Stimulated activated CD8-positive, alpha-beta memory T cell treated with anti-CD3 and anti-CD28 coated beads, Interleukin-2, amount 100 ng/mL, for 48 hours (primary cell): ENCODE data around the gene CCNY.
"Not testable (repeated sequence)": the region's sequence is repeated elsewhere in the genome, so short reads cannot be mapped to it uniquely, and the experiment has no call there.

ENCODE experiments used
- DNase-seq, 2 donors: peaks; one replicate each; pipeline ENCODE4 v3.0.0-alpha.2; 2020; ENCODE audit warnings: low read depth in 2 of 2

The CCNY gene

DNA sequence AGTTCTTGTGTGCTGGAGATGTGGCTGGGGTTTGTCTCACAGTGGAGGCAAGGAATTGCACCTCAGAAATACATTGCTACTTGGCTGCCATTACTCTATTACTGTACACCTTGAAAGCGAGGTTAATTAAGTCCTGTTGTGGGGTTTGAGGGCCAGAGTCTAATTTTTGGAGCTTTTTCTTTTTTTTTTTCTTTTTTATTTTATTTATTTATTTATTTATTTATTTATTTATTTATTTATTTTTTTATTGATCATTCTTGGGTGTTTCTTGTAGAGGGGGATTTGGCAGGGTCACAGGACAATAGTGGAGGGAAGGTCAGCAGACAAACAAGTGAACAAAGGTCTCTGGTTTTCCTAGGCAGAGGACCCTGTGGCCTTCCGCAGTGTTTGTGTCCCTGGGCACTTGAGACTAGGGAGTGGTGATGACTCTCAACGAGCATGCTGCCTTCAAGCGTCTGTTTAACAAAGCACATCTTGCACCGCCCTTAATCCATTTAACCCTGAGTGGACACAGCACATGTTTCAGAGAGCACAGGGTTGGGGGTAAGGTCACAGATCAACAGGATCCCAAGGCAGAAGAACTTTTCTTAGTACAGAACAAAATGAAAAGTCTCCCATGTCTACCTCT lies 69.8 kb downstream of the CCNY start:
- DNase-seq = not testable (repeated sequence)

DNA sequence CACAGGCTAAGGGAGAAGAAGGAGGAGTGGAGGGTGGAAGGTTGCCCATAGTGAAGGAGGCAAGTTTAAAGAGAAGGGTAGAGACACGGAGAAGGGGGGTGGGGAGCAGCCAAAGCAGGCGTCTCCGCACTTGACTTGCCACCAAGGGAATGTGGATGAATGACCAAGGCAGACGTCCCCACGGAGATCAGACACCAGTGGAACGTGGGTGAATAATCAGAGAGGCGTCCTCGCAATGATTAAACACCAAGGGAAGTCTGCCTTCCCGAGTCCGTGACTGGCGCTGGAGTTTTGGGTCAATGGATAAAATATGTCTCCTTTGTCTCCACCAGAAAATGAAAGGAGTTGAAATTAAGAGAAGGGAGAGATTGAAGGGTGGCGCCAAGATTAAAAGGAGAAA lies 71.4 kb downstream of the CCNY start:
- DNase-seq = not testable (repeated sequence)

DNA sequence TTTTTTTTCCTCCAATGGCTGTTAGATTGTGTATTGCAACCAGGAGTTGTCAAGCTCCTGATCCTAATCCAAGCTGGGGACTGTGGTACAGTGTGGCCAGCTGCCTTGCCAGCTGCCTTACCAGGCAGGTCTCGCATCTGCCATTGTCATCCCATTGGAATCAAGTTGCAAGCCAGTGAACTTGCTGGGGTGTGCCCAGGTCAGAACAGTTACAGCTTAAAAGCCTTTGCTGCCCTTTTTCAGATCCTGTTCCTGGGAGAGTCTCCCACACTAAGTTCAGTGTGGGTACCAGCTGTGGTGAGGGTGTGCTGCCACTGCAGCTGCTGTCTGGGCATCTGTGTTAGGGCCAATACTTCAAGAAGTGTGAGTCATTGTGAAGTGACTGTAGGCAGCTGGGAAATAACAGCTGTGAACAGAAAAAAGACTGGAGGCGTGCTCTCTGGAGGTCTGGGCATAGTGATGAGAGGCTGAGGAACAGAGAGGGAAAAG lies 72.8 kb downstream of the CCNY start:
- DNase-seq = no peak

DNA sequence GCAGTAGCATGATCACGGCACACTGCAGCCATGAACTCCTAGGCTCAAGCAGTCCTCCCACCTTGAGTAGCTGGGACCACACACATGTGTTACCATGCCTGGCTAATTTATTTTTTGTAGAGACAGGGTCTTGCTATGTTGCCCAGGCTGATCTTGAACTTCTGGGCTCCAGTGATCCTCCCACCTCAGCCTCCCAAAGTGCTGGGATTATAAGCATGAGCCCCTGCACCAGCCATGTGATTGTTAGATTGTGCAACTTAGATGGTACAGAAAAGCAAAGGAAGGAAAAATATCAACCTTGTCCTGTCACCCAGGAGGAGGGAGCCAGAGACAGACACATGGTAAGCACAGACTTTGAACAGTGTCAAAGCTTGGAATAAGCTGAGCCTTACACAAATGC lies 73.5 kb downstream of the CCNY start:
- no peak for DNase-seq

DNA sequence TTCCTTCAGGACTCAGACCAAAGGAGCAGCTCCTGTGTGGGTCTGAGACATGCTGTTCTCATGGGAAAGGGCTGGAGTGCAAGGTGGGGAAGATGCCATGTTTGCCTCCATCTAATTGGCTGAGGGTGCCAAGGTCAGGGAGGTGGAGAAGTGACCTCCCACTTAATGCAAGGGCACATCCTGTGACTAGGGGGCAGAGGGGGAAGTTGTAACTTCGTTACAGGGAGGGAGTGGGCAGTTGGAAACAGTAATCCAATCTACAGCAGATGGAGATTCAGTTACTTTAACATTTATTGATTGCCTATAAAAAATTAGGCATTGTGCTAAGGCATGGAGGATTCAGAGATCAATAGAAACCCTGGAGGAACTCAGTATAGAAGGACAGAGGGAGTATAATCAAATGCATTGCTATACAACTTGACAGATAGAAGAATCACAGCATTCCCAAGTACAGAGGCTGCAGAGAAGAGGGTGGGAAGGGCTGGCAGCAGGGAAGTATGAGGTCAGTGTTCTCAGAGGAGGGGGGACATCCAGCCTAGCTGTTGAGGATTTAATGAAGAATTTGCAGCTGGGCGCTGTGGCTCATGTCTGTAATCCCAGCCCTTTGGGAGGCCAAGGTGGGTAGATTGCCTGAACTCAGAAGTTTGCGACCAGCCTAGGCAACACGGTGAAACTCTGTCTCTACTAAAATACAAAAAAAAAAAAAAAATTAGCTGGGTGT lies 75.9 kb downstream of the CCNY start:
- no peak for DNase-seq

DNA sequence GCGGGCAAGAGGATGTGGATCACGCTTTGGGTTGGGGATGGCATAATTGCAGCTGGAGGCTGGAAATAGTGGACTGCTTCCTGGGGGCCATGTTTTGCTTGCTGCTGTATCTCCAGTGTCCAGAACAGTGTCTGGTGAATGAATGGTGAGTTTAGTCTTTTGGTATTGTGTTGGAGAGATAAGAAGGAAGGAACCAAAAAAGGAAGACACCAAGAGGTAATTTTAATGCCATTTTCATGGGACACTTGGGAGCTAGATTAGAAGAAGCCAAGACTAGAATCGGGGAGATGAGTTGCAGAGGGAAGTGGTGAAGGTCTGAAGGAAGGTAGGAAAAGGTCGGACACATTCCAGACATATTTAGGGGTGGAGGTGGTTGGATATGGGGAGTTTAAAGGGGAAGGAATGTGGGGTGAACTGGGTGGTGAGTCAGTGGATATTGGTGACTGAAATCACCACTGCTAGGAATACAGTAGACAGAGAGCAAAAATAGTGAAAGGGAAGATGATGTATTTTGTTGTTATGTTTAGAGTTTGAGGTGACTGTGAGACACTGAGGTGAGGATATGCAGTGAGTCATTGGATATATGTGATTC lies 76.7 kb downstream of the CCNY start:
- DNase-seq = no peak

DNA sequence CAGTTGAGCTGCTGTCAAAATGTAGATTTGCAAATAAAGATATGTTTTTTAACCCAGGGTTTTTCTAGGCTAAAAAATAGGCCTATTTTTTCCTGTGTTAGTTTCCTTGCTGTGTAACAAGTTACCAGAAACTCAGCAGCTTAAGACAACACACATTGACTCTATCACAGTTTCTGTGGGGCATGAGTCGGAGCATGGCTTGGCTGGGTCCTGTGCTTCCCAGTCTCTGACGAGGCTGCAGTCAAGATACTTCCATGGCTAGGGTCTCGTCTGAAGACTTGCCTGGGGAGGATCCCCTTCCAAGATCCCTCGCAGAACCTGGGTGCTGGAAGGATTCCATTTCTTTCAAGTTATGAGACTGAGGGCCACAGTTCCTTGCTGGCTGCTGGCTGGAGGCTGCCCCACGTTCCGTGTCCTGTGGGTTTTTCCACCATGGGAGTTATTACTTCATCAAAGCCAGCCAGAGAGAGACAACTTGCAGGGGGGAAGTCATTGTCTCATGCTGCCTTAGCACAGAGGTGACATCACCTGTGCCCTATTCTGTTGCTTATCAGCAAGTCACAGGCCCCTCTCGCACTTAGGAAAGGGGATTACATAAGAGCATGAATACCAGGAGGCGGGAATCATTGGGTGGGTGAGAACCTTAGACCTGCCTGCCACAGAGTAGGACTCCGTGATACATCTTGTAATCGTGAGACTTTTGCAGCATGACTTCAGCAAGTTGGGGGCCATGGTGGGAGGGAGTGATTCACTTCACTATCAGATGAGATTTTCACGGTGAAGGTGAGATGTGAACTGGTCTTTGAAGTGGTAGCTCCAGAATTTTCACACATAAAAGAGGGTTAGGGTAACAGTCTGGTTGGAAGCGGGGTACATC lies 77.9 kb downstream of the CCNY start:
- DNase-seq = peak in 1 of 2 donors; percentile 14

DNA sequence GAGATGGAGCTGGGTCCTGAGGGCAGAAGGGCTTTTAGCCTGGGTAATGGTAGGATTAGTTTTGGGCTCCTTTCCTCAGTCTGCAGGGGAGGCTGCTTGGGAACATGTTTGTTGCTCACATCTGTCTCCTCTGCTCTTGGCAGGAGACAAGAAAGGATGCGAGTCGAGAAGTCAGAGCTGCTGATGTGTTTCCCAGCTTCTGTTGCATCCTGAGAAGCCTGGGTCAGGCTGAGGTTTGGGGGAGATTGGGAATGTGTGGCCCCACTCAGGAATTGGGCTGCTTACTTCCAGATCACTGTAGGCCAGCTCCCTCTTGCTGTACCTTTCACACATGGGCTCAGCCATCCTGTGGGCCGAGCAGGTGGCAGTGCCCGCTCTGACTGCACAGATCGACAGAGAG lies 79.2 kb downstream of the CCNY start:
- no peak for DNase-seq

DNA sequence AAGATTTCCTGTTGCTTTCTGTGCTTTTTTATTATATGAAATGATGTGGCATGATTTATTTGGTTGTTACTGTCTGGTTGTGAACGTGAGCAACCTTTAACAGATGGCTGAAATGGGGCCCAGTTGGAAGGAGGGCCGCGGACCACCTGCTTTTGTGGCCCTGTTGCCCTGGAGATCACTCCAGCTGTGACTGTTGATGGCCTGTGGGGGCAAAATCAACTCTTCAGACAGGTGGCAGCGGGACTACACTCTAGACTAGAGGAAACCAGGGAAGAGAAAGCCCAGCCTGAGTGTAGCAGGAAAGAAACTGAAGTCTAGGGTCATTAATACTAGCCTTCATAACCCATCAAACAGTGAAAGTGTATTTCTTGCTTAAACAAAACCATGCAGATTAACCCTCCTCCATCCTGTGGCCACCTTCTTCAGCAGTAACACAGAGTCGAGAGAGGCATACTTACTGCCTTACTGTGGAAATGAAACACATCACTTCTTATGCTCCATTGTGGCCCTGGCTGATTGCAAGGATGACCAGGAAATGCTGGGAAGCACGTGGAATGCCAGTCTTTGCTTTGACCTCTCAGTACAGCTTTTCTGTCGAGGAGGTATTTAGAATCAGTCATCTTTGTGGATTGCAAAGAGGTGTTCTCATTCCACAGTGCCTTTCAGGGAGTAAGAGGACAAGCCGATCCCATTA lies 80.5 kb downstream of the CCNY start:
- DNase-seq = no peak

DNA sequence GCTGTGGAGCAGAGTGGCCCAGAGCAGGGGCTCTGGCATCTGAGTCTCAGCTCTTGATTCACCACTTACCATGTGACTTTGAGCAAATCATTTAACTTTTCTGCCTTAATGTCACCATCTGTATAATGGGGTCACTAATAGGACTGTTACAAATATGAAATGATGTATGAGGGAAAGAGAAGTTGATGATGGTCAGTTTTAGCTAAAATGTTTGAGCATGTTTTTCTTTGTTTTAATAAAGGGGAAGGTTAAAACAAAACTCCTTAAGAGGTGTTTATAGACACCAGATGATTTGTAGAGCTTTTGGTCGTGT lies 81.0 kb downstream of the CCNY start:
- no peak for DNase-seq

DNA sequence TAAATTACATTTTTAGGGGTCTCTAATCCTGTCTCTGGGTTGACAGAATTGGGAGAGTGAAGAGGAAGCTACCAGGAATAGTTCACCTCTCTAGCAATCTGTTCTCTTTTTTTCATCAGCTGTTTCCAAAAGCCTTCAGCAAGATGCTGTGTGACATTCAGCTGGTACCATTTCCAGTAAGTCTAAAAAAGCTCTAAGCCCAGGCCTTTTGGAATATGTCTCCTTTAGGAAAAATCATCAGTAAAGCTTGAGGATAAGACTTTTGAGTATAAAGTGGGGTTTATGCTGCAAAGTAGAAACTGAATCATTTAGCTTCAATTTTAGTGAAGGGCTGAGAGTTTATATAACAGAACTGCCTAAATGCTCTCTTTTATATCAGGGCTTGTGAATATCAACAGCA lies 81.5 kb downstream of the CCNY start:
- DNase-seq = no peak

DNA sequence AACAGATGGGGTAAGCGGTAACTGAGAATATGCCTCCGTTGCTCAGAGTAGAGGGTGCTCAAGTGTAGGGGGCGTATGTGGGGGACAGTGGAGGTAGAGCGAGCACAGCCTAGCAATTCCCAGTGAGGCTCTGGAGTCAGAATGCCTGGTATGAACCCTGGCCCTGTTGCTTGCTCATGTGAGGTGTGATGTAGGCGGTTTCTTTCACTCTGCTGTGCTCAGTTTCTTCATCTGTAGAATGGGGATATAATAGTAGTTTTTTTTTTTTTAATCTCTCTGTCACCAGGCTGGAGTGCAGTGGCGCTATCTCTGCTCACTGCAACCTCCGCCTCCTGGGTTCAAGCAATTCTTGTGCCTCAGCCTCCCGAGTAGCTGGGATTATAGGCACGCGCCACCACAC lies 82.3 kb downstream of the CCNY start:
- not testable (repeated sequence) for DNase-seq

DNA sequence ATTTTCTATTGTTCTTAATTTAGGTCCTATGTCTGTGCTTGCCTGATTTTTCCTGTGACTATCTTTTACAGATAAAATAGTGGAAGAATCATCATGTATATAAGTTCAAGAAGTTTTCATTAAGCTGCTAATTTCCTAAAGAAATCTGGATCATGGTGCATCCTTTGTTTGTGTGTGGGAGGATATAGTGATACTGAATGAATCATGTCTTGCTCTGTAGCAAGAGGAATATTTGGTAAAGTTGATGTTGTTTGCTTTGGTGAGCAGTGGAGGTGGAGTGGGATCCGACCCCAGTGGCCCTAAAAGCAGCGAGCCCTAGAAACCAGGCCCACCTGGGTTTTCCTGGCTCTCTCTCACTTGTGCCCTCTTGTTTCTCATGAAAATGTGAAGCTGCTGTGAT lies 83.7 kb downstream of the CCNY start:
- DNase-seq = no peak

DNA sequence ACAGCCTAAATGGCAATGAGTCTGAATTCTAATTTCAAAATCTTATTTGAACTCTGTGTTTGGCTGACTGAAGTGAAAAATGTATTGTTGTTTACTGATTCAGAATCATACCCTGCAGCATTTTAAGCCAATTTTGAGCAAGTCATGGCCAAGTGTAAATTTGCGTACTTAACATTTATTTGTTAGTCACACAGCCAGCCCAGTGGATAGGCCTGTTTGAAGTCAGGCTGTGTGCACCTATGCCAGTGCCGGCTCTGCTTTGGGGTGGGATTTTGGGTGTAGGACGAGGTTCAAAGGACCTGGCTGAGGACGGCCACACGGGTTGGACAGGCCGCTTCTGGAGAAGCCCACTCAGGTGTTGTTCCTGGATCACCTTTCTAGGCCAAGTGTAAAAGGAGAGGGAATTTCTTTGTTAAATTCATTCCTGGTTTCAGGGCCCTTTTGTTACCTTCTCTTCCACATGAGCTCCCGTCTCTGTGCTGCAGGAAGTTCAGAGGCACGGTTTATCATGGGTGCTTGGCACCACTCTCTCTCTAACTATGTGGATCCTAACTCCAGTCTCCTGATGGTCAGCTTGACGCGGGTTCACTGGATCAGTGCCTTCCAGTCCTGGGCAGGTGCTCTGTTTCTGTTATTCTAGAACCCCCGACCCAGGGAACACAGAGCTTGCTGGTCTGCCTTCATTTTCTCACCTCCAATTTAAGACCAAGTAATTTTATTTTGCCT lies 84.7 kb downstream of the CCNY start:
- DNase-seq = no peak

DNA sequence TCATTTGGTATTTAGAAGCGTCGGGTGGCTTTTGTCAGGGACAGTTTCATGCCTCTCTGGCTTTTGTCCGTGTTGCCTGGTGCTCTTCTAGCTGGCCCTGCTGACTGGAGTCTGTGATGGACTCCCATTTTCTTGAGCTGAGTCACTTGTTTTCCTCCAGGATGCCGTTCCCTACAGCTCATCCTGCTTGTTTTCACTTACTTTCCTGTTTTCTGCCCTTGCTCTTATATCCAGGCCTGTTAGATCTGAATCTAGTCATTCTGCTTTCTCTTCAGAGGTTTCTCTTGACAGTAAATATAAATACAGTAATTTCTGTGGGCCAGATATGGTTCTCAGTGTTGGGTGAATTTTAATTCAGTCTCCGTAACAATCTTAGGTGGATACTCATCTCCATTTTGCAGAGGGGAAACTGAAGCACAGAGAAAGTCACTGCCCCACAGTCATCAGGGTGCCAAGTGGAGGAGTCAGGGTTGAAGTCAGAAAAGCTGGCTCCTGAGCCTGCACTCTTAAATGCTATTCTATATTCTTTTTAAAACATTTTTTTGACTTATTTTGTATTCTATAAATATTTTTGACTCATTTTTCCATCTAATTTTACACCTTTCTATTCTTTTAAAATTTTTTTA lies 85.4 kb downstream of the CCNY start:
- no peak for DNase-seq

DNA sequence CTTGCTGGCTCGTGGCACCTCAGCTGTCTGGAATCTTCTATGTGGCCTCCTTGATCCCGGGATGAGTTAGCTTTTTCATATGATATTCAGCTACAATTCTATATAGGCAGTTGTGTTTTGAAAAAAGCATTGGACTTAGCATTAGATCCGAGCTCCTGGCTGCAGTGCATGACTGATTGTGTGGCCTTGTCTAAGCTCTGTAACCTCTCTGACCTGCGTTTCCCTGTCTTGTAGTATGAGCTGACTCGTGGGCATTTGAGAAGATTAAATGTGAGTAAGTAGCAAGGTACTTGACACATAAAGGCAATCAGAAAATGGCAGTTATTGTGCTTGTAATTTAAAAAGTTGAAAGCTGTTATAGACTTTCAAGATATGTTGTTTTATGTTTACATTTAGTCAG lies 85.9 kb downstream of the CCNY start:
- no peak for DNase-seq

DNA sequence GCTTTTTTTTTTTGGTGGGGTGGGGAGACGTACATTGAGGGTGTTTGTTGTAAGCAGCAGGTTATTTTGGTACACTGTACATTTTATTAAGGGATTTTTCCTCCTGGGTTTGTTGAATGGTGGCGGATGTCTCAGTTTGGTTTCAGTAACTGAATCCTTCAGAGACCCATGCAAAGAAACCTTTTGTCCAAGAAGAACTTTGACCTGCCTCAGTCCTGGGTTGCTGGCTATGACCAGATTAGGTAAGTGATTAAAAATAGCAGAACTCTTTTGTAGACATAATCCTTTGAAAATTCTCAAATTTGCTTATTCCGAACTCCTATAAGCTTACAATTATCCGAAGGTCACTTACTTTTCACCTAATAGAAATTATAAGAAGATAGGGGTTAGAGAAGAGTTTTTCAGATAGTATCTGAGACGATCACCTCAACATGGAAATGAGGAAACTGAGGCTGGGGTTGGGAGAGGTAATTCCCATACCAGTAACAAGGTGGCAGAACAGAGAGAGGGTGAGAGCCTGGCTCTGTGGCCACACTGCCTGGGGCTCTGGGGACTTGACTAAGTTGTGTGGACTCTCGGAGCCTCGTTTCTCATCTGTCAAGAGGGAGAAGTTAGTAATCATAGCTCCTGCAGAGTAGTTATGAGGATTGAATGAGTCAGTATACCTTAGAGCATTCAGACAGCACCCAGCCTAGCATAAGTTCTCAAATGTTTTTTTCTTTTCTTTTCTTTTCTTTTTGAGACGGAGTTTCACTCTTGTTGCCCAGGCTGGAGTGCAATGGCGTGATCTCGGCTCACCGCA lies 87.4 kb downstream of the CCNY start:
- DNase-seq = no peak

DNA sequence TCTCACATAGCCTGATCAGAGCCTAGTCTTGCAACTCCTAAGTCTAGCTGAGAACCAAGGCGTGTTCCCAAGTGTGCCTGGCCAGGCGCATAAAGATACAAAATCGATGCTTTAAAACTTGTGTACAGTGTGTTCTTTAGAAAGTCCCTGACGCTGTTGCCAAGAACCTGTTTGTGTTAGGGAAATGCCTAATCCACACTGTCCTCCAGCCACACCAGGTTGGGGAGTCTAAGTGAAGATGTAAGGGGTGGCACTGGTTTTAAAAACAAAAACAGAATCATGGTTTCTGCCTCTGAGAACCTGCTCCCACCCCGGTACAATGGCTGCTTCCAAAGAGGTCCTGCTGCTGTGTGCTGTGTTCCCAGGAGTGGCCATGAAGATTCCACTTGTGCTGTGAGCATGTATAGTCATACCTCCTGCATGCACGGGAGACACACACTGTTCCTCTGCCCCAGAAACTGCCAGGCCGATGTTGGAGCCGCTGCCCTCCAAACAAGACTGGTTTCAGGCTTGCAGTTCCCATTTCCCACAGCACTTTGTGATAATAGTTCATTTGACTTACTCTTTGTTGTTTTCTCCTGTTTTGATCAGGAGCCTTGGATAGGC lies 88.5 kb downstream of the CCNY start:
- DNase-seq = no peak

DNA sequence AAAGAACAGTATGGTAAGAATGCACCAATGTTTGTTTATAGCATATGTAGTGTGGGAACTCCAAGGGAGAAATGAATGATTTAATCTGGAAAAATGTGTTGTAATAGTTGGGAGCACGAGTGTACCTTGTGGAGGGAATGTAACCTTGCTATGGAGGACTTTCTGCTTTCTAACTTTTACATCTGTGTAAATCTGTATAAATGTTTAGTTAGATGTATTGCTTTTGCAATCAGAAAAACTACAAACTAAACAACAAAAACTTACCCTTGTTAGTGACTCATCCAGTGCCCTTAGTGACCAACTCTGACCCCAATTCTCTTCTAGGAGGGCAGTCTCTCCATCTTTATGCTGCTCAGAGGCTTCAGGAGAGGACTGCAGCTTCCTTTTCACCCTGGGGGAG lies 89.3 kb downstream of the CCNY start:
- no peak for DNase-seq
